ENCODE measurements around the gene PTCD3. TPM values are rescaled to one million over a fixed set of nuclear protein-coding genes. Genes with fewer than 3 reads are reported as not detected.

PTCD3 gene
- 41.1 and 68.6 TPM in 2 replicates for total RNA-seq

GRCh38 chr2:86105969-86106945 is at the start of gene PTCD3:
Gene PTCD3 (plus strand): TSS chr2:86106235. CDS start chr2:86106248, 13 bp downstream.

GRCh38 chr2:86105252-86105968 is 625 bp upstream of the PTCD3 start, which contains the start of gene POLR1A:
Gene POLR1A (minus strand): TSS chr2:86105886. CDS start chr2:86105776, 110 bp downstream.

Other genes starting within 250 kb of the PTCD3 start
- 16.4 and 32.1 TPM in 2 replicates for gene ST3GAL5, start 217.2 kb upstream of the PTCD3 start, total RNA-seq
- 12.5 and 16.5 TPM in 2 replicates for gene POLR1A, start 349 bp upstream of the PTCD3 start, total RNA-seq
- 57.2 and 66.8 TPM in 2 replicates for gene IMMT, start 89.2 kb downstream of the PTCD3 start, total RNA-seq
- gene MRPL35, start 93.2 kb downstream of the PTCD3 start, total RNA-seq: 6.9 and 32.9 TPM in 2 replicates
- gene REEP1, start 231.4 kb downstream of the PTCD3 start, total RNA-seq: not detected in 2 replicates

All from cardiac atrium fibroblast (primary cell).